MM.1S (cell line): ENCODE results near the gene PRR18.

Experiments
- DNase-seq: peaks from one replicate; pipeline ENCODE4 v3.0.0-alpha.2; 2015
- H2AFZ ChIP-seq: fragments of 300-600 bp; sonication (generic); 2 replicates; pipeline ENCODE4 v1.6.0; 2016; ENCODE audit warnings: antibody characterized with exemption, low read length
- H3F3A ChIP-seq: fragments of 300-600 bp; sonication (generic); 2 replicates; pipeline ENCODE4 v1.6.1; 2016; ENCODE audit warnings: mild to moderate bottlenecking, antibody characterized with exemption, low read length, moderate library complexity, mixed read lengths; ENCODE audit not compliant: insufficient read depth
- H3K27ac ChIP-seq: fragments of 300-600 bp; sonication (generic); 2 replicates; pipeline ENCODE4 v1.5.1; 2016; ENCODE audit warnings: mild to moderate bottlenecking, low read length
- H3K27me3 ChIP-seq: fragments of 300-600 bp; sonication (generic); replicated peaks from 2 replicates; pipeline ENCODE4 v1.6.0; 2016; ENCODE audit warnings: low read length; ENCODE audit not compliant: insufficient read depth
- H3K36me3 ChIP-seq: fragments of 300-600 bp; sonication (generic); replicated peaks from 2 replicates; pipeline ENCODE4 v1.6.1; 2016; ENCODE audit warnings: mild to moderate bottlenecking, low read length, mixed read lengths; ENCODE audit not compliant: insufficient read depth
- H3K4me1 ChIP-seq: fragments of 300-600 bp; sonication (generic); 2 replicates; pipeline ENCODE4 v1.6.1; 2016; ENCODE audit warnings: low read length, mixed read lengths
- H3K4me2 ChIP-seq: fragments of 300-600 bp; sonication (generic); 2 replicates; pipeline ENCODE4 v1.6.0; 2016; ENCODE audit warnings: low read depth, low read length
- H3K4me3 ChIP-seq: fragments of 300-600 bp; sonication (generic); 2 replicates; pipeline ENCODE4 v1.5.1; 2016; ENCODE audit warnings: low read length, mixed read lengths
- H3K79me2 ChIP-seq: fragments of 300-600 bp; sonication (generic); 2 replicates; pipeline ENCODE4 v1.6.1; 2016; ENCODE audit warnings: mixed run types, low read length, mixed read lengths
- H3K9ac ChIP-seq: fragments of 300-600 bp; sonication (generic); 2 replicates; pipeline ENCODE4 v1.6.1; 2016; ENCODE audit warnings: low read length, mixed read lengths
- H3K9me2 ChIP-seq: fragments of 300-600 bp; sonication (generic); replicated peaks from 2 replicates; pipeline ENCODE4 v1.6.1; 2016; ENCODE audit warnings: mild to moderate bottlenecking, low read length, mixed read lengths; ENCODE audit not compliant: insufficient read depth
- H3K9me3 ChIP-seq: fragments of 300-600 bp; sonication (generic); replicated peaks from 2 replicates; pipeline ENCODE4 v1.6.1; 2016; ENCODE audit warnings: mild to moderate bottlenecking, low read length, mixed read lengths; ENCODE audit not compliant: insufficient read depth
- H4K20me1 ChIP-seq: fragments of 300-600 bp; sonication (generic); 2 replicates; pipeline ENCODE4 v1.6.1; 2016; ENCODE audit warnings: mild to moderate bottlenecking, low read length, moderate library complexity, mixed read lengths; ENCODE audit not compliant: insufficient read depth
- EZH2 ChIP-seq: fragments of 300-600 bp; sonication (generic); optimal IDR thresholded peaks from 2 replicates; pipeline ENCODE3; 2017; ENCODE audit warnings: low read depth, mild to moderate bottlenecking, antibody characterized with exemption, low read length, mixed read lengths
- EZH2phosphoT487 ChIP-seq: fragments of 300-600 bp; sonication (generic); IDR thresholded peaks from 2 replicates; pipeline ENCODE4 v1.6.1; 2018; ENCODE audit warnings: antibody characterized with exemption, low read length
- TF ChIP-seq, protein P1 (sequence below): fragments of 300-600 bp; sonication (generic); IDR thresholded peaks from 2 replicates; pipeline ENCODE4 v1.5.1; 2016; ENCODE audit warnings: antibody characterized with exemption, low read length, mixed read lengths

The PRR18 gene

DNA sequence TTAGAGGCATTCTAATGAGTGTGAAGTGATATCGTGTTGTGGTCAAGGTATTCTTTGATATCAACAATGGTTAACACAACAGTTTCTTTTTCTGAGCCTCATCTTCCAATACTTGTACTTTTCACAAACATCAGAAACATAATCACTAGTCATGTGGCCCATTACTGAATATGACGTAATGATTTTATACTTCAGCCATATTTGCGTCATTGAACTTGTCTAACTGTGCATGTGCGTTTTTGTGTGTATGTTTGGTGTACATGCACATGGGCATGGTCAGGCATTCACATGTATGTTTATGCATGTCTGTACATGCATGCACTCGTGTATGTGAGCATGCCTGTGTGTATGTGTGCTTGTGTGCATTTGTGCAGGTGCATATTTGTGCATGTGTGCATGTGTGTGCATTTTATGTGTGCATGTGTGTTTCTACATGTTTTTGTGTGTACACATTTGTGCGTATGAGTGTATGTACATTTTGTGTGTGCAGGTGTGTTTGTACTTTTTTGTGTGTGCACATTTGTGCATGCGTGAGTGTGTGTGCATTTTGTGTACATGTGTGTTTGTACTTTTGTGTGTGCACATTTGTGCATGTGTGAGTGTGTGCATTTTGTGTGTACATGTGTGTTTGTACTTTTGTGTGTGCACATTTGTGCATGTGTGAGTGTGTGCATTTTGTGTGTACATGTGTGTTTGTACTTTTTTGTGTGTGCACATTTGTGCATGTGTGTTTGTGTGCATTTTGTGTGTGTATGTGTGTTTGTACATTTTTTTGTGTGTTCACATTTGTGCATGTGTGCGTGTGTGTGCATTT is 29.4 kb downstream of the PRR18 start:
- H3K4me3 ChIP-seq, result no peak overlapping the region
- no peaks in the 10 kb centered on the region for H3F3A ChIP-seq
- no peaks in the 10 kb centered on the region for H3K4me1 ChIP-seq
- H2AFZ ChIP-seq, result no peak overlapping the region
- TF ChIP-seq, protein P1, sequence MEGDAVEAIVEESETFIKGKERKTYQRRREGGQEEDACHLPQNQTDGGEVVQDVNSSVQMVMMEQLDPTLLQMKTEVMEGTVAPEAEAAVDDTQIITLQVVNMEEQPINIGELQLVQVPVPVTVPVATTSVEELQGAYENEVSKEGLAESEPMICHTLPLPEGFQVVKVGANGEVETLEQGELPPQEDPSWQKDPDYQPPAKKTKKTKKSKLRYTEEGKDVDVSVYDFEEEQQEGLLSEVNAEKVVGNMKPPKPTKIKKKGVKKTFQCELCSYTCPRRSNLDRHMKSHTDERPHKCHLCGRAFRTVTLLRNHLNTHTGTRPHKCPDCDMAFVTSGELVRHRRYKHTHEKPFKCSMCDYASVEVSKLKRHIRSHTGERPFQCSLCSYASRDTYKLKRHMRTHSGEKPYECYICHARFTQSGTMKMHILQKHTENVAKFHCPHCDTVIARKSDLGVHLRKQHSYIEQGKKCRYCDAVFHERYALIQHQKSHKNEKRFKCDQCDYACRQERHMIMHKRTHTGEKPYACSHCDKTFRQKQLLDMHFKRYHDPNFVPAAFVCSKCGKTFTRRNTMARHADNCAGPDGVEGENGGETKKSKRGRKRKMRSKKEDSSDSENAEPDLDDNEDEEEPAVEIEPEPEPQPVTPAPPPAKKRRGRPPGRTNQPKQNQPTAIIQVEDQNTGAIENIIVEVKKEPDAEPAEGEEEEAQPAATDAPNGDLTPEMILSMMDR, result no peak
- TF ChIP-seq EZH2 (no peak), EZH2phosphoT487 (no peak)
- no peaks in the 10 kb centered on the region for H3K9me3 ChIP-seq
- DNase-seq, result no peak
- no peaks in the 10 kb centered on the region for H3K36me3 ChIP-seq
- H3K27me3 ChIP-seq, result no peaks in the 10 kb centered on the region
- H3K9ac ChIP-seq, result no peak overlapping the region
- no peak overlapping the region for H3K4me2 ChIP-seq
- no peak overlapping the region for H3K27ac ChIP-seq
- no peaks in the 10 kb centered on the region for H3K9me2 ChIP-seq
- H4K20me1 ChIP-seq, result no peaks in the 10 kb centered on the region
- H3K79me2 ChIP-seq, result no peaks in the 10 kb centered on the region

DNA sequence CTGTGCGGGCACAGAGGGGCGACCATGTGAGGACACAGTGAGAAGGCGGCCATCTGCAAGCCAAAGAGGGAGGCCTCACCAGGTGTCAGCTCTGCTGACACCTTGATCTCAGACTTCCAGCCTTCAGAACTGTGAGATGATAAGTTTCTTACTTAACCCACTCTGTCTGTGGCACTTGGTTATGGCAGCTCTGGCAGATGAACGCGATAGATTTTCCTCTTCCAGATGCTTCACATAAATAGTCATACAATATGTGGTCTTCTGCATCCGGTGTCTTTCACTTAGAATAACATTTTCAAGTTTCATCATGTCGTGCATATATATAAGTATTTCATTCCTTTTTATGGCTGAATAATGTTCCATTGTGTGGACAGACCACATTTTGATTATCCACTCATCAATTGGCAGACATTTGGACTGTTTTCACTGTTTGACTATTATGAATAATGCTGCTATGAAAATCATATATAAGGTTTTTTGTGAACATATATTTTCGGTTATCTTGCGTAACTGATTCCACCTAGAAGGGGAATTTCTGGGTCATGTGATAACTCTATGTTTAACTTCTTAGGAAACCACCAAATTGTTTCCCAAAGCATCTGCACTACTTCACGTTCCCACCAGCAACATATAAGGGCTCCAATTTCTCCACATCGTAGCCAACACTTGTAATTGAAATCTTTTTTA is 30.2 kb downstream of the PRR18 start:
- H3K36me3 ChIP-seq, result no peaks in the 10 kb centered on the region
- H2AFZ ChIP-seq, result no peak overlapping the region
- H4K20me1 ChIP-seq, result no peaks in the 10 kb centered on the region
- H3K27ac ChIP-seq, result no peak overlapping the region
- no peak for DNase-seq
- H3K79me2 ChIP-seq, result no peaks in the 10 kb centered on the region
- no peak overlapping the region for H3K4me2 ChIP-seq
- no peak overlapping the region for H3K9ac ChIP-seq
- H3K9me3 ChIP-seq, result no peaks in the 10 kb centered on the region
- no peak overlapping the region for H3K4me3 ChIP-seq
- H3F3A ChIP-seq, result no peaks in the 10 kb centered on the region
- H3K4me1 ChIP-seq, result no peaks in the 10 kb centered on the region
- TF ChIP-seq EZH2 (no peak), EZH2phosphoT487 (no peak)
- TF ChIP-seq, protein P1, result no peak
- no peaks in the 10 kb centered on the region for H3K9me2 ChIP-seq
- H3K27me3 ChIP-seq, result no peaks in the 10 kb centered on the region

GRCh38 chr6:166277018-166277417 is 31.2 kb downstream of the PRR18 start:
- H3K4me3 ChIP-seq, result no peak overlapping the region
- no peaks in the 10 kb centered on the region for H3F3A ChIP-seq
- no peak overlapping the region for H3K4me2 ChIP-seq
- H4K20me1 ChIP-seq, result no peaks in the 10 kb centered on the region
- no peaks in the 10 kb centered on the region for H3K4me1 ChIP-seq
- H3K79me2 ChIP-seq, result no peaks in the 10 kb centered on the region
- H3K9me3 ChIP-seq, result no peaks in the 10 kb centered on the region
- H3K9ac ChIP-seq, result no peak overlapping the region
- H3K36me3 ChIP-seq, result no peaks in the 10 kb centered on the region
- H2AFZ ChIP-seq, result no peak overlapping the region
- no peak for DNase-seq
- TF ChIP-seq EZH2 (no peak), EZH2phosphoT487 (no peak)
- TF ChIP-seq, protein P1, result no peak
- H3K9me2 ChIP-seq, result no peaks in the 10 kb centered on the region
- no peaks in the 10 kb centered on the region for H3K27me3 ChIP-seq
- no peak overlapping the region for H3K27ac ChIP-seq
